Gastrocnemius medialis (tissue), 4 donors: ENCODE measurements around the gene DRGX. TPM values are rescaled to one million over a fixed set of nuclear protein-coding genes. Genes with fewer than 3 reads are reported as not detected.

Source experiments
- ATAC-seq, 2 donors: fragments of 150-250 bp; one replicate each; pipeline ENCODE4 v1.9.1; 2016
- DNase-seq, 2 donors: peaks; one replicate each; pipeline ENCODE4 v3.0.0-alpha.2; 2019
- H3K27ac ChIP-seq, 4 donors: fragments of 200-600 bp; sonication (generic); 1 replicate in 1 of 4; 2 replicates in 3 of 4; pipeline ENCODE4 v1.5.1; 2016 to 2018; ENCODE audit warnings: mild to moderate bottlenecking in 2 of 4, moderate library complexity in 1 of 4
- H3K27me3 ChIP-seq, 3 donors: fragments of 200-600 bp; sonication (generic) in 2 of 3; 1 replicate in 1 of 3; 2 replicates in 2 of 3; pipeline versions ENCODE4 v1.5.1 to v1.6.0; 2016 to 2019; ENCODE audit warnings: mild to moderate bottlenecking in 1 of 3, moderate library complexity in 1 of 3
- H3K36me3 ChIP-seq, 2 donors: fragments of 200-600 bp; sonication (generic) in 1 of 2; one replicate each; pipeline ENCODE4 v1.5.1; 2017 to 2018
- H3K4me1 ChIP-seq, 2 donors: fragments of 200-600 bp; sonication (generic) in 1 of 2; one replicate each; pipeline ENCODE4 v1.5.1; 2016 to 2017; ENCODE audit warnings: mild to moderate bottlenecking in 2 of 2
- H3K4me3 ChIP-seq, 4 donors: fragments of 200-600 bp; sonication (generic) in 3 of 4; 1 replicate in 1 of 4; 2 replicates in 3 of 4; pipeline ENCODE4 v1.5.1; 2016 to 2019; ENCODE audit warnings: mild to moderate bottlenecking in 2 of 4
- H3K9me3 ChIP-seq, 3 donors: fragments of 200-600 bp; sonication (generic) in 2 of 3; 1 replicate in 1 of 3; 2 replicates in 2 of 3; pipeline ENCODE4 v1.5.1; 2016 to 2019
- POLR2A ChIP-seq, 2 donors: fragments of 450-650 bp; IDR thresholded peaks; one replicate each; pipeline ENCODE4 v1.6.1; 2017; ENCODE audit warnings: antibody characterized with exemption in 2 of 2, mild to moderate bottlenecking in 2 of 2, moderate library complexity in 2 of 2
- in situ Hi-C, 4 donors: fragments of 200-750 bp; cut with MboI; loops; one replicate each; pipeline versions ENCODE4 v1.15.0 to v1.8.0; 2017; ENCODE audit warnings: low sequenced_read_pairs in 4 of 4
- intact Hi-C: fragments of 100-400 bp; cut with DNase I; formaldehyde crosslinking; loops from one replicate; pipeline ENCODE4 v1.15.1; 2023; ENCODE audit warnings: low total_unique reads
- total RNA-seq, 4 donors: library from RNA; depleted of rRNA; stranded (reverse); fragments of >200 nt; gene quantifications; one replicate each; pipeline versions ENCODE4 v1.1.0 to v1.2.3, GENCODE V29; 2016
- TF ChIP-seq, protein P1 (sequence below), 5 experiments: fragments of 450-650 bp in 3 of 5; fragments of 200-600 bp in 2 of 5; sonication (generic) in 2 of 5; IDR thresholded peaks in 4 of 5; conservative IDR thresholded peaks in 1 of 5; 1 replicate in 4 of 5; 2 replicates in 1 of 5; pipeline ENCODE4 v1.5.1; 2016 to 2019; ENCODE audit warnings: antibody characterized with exemption in 5 of 5, mild to moderate bottlenecking in 3 of 5, moderate library complexity in 3 of 5

DRGX gene
- total RNA-seq, 4 donors from 2014 or later, result not detected

DNA sequence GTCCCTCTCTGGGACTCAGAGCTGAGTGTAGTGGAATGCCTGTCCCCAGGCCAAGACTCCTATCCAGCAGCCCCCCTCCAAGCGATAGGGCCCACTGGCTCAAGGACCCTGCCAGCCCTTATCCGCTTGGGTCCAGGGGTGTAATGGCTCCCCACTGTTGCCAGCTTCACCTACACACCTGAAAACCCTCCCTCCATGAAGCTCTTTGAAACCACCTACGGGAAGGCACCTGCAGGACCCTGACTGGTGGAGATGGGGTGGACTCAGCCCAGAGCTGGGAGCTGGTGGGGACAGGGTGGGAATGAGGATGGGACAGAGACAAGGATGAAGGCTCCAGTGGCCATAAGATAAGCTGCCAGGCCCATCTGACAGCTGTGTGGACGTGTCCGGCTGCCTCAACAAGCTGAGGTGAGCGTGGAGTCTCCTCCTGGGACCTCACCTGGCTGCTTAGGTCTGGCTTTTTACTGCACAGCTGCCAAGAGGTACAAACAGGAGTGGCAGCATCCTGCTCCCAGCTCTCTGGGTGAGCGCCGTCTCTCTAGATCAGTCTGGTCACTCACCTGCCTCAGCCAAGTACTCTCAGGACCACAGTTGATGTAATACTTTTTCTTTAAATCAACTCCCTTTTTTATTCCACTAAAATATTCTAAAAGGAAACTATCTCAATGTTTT is 41.9 kb downstream of the DRGX start:
- no peak for TF ChIP-seq POLR2A (IDR thresholded peaks at IDR 0.05)
- TF ChIP-seq, protein P1, sequence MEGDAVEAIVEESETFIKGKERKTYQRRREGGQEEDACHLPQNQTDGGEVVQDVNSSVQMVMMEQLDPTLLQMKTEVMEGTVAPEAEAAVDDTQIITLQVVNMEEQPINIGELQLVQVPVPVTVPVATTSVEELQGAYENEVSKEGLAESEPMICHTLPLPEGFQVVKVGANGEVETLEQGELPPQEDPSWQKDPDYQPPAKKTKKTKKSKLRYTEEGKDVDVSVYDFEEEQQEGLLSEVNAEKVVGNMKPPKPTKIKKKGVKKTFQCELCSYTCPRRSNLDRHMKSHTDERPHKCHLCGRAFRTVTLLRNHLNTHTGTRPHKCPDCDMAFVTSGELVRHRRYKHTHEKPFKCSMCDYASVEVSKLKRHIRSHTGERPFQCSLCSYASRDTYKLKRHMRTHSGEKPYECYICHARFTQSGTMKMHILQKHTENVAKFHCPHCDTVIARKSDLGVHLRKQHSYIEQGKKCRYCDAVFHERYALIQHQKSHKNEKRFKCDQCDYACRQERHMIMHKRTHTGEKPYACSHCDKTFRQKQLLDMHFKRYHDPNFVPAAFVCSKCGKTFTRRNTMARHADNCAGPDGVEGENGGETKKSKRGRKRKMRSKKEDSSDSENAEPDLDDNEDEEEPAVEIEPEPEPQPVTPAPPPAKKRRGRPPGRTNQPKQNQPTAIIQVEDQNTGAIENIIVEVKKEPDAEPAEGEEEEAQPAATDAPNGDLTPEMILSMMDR (IDR thresholded peaks at IDR 0.05 in 4 of 5, conservative IDR thresholded peaks at IDR 0.05 in 1 of 5), result no peak
- intact Hi-C loops (no loop called here), in situ Hi-C loops (loop anchor here in 1 of 4 donors (25.0 kb wide), 1 partner anchor 367 kb away; no protein-coding TSS in a partner anchor)
- Histone ChIP-seq H3K4me3 (no peak overlapping the region), H3K27me3 (no peaks in the 10 kb centered on the region), H3K9me3 (no peaks in the 10 kb centered on the region), H3K27ac (no peak overlapping the region), H3K36me3 (no peaks in the 10 kb centered on the region), H3K4me1 (no peaks in the 10 kb centered on the region)
- DNase-seq, result no peak
- ATAC-seq, result no peak

DNA sequence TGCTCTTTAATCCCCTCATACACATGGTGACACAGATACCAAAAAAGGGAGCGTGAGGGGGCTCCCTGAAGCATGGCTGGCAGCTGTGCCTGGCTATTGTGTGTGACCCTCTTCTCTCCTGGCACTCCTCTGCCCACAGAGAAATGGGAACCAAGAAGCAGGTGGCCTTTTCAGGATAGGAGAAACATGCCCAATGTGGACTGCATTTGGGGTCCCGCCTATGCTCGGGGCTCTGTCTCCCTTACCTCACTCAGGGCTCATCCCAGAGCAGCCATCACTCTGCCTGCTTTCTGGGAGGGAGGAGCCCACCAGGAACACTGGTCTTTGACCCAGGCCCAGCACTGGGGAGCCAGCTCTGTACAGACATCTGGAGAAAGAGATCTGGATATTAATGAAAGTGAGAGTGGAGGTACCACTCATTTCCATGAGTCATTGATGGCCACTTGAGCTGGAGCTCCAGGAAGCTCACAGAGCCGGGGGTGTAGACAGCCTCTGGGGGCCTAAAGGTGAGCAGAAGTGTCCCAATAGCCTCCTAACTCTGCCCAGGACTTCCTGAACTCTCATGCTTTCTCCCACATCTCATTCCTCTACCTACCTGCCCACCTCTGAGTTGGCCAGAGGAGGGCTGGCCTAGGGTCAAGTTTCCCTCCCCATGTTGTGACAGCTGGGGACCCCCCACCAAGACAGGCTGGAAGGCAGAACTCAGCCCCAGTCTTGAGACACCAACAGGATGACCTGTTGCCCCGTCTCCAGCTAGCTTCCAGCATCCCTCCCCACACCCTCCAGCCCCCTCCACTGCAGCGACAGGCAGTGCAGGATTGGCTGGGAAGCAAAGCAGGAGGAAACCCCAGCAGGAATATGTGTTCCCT is 42.6 kb downstream of the DRGX start:
- no peak overlapping the region for H3K27ac ChIP-seq
- no peak for TF ChIP-seq POLR2A (IDR thresholded peaks at IDR 0.05)
- TF ChIP-seq, protein P1 (IDR thresholded peaks at IDR 0.05 in 4 of 5, conservative IDR thresholded peaks at IDR 0.05 in 1 of 5), result no peak
- H3K4me3 ChIP-seq, result no peak overlapping the region
- no peaks in the 10 kb centered on the region for H3K9me3 ChIP-seq
- H3K4me1 ChIP-seq, result no peaks in the 10 kb centered on the region
- intact Hi-C loops (no loop called here), in situ Hi-C loops (loop anchor here in 1 of 4 donors (25.0 kb wide), 1 partner anchor 366 kb away; no protein-coding TSS in a partner anchor)
- no peaks in the 10 kb centered on the region for H3K36me3 ChIP-seq
- ATAC-seq, result no peak
- H3K27me3 ChIP-seq, result no peaks in the 10 kb centered on the region
- DNase-seq, result no peak

DNA sequence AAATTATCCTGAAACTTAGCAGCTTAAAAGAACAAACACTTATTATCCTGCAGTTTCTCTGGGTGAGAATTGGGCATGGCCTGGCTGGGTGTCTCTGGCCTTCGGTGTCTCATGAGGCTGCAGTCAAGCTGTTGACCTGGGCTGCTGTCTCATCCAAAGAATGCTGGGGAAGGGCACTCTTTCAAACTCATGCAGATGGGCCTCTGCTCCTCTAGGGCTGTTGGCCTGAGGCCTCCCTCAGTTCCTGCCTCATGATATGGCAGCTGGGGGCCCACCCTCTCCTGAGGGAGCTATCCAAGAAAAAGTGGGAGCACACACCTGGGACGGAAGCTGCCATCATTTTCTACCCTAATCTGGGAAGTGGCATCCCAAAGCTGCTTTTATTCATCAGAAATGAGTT is 43.6 kb downstream of the DRGX start:
- Histone ChIP-seq H3K9me3 (no peaks in the 10 kb centered on the region), H3K4me1 (no peaks in the 10 kb centered on the region), H3K36me3 (no peaks in the 10 kb centered on the region), H3K4me3 (no peak overlapping the region), H3K27ac (no peak overlapping the region), H3K27me3 (no peaks in the 10 kb centered on the region)
- intact Hi-C loops, result no loop called here
- no peak for TF ChIP-seq POLR2A (IDR thresholded peaks at IDR 0.05)
- TF ChIP-seq, protein P1 (IDR thresholded peaks at IDR 0.05 in 4 of 5, conservative IDR thresholded peaks at IDR 0.05 in 1 of 5), result no peak
- in situ Hi-C loops, result loop anchor here in 1 of 4 donors (25.0 kb wide), 1 partner anchor 365 kb away; no protein-coding TSS in a partner anchor
- ATAC-seq, result no peak
- DNase-seq, result no peak

DNA sequence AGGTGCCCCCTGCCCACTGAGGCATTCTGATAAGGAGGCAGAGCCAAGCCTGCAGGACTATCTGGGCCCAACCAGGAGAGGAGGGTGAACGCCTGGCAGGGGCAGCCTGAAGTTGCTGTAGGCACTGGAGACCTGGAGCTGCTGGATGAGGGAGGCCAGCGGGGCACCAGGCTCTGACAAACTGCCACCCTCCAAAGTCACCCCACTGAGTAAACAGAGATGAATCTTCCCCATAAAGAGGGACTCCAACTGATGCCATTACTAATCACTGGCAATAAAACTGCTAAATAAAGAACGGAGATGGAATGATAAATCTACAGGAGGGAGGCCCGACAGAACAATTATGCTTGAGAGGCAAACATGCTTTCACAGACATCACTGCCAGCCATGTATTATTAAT is 44.2 kb downstream of the DRGX start:
- no peak for TF ChIP-seq POLR2A (IDR thresholded peaks at IDR 0.05)
- no peaks in the 10 kb centered on the region for H3K9me3 ChIP-seq
- no peaks in the 10 kb centered on the region for H3K36me3 ChIP-seq
- no peak for DNase-seq
- H3K4me3 ChIP-seq, result no peak overlapping the region
- no peak overlapping the region for H3K27ac ChIP-seq
- no peaks in the 10 kb centered on the region for H3K4me1 ChIP-seq
- in situ Hi-C loops, result loop anchor here in 1 of 4 donors (25.0 kb wide), 1 partner anchor 364 kb away; no protein-coding TSS in a partner anchor
- ATAC-seq, result no peak
- no peaks in the 10 kb centered on the region for H3K27me3 ChIP-seq
- intact Hi-C loops, result no loop called here
